ENCODE data around the gene C1QTNF8. TPM values are rescaled to one million over a fixed set of nuclear protein-coding genes. Genes with fewer than 3 reads are reported as not detected.

Gene C1QTNF8
- total and polyA plus RNA-seq, 2 of the 13 experiments (the other 11 are each of a cell fraction or from before 2014, with no cell fraction given), result 0.09 TPM; not detected in 1

- TF ChIP-seq NFRKB (IDR thresholded peaks at IDR 0.05) (no peak), NR2F1 (CRISPR knock-in tag; IDR thresholded peaks at IDR 0.05) (no peak), SMARCC2 (IDR thresholded peaks at IDR 0.05) (no peak), WIZ (CRISPR knock-in tag; IDR thresholded peaks at IDR 0.05) (no peak), UBTF (CRISPR knock-in tag; IDR thresholded peaks at IDR 0.05) (peak; percentile 3; the same call in 1 of the 2 replicates), AHDC1 (CRISPR knock-in tag; IDR thresholded peaks at IDR 0.05; ENCODE audit: borderline replicate concordance) (no peak), THRA (CRISPR knock-in tag; IDR thresholded peaks at IDR 0.05; ENCODE audit: borderline replicate concordance) (no peak; the same call in 1 of the 2 replicates), FOXO4 (CRISPR knock-in tag; conservative IDR thresholded peaks at IDR 0.05) (no peak), ZNF101 (CRISPR knock-in tag; IDR thresholded peaks at IDR 0.05; ENCODE audit: borderline replicate concordance, low read depth) (no peak), NPAS2 (CRISPR knock-in tag; IDR thresholded peaks at IDR 0.05; ENCODE audit: borderline replicate concordance) (no peak), XRCC5 (optimal IDR thresholded peaks at IDR 0.05; ENCODE audit: low read length) (peak; percentile 7), ZNF644 (CRISPR knock-in tag; IDR thresholded peaks at IDR 0.05; ENCODE audit: low read depth) (no peak), HHEX (CRISPR knock-in tag; IDR thresholded peaks at IDR 0.05) (no peak), POLR2AphosphoS2 (IDR thresholded peaks at IDR 0.05; ENCODE audit: low read depth, low read length) (no peak), KAT8 (CRISPR knock-in tag; IDR thresholded peaks at IDR 0.05) (0 out of 2 replicates have a peak, but pooled peaks have one; percentile 36), BRCA1 (CRISPR knock-in tag; IDR thresholded peaks at IDR 0.05) (no peak), POLR2G (IDR thresholded peaks at IDR 0.05; ENCODE audit: low read depth, low read length) (peak; percentile 54; the same call in 1 of the 2 replicates), KDM6A (CRISPR knock-in tag; IDR thresholded peaks at IDR 0.05; ENCODE audit: low read depth) (0 out of 2 replicates have a peak, but pooled peaks have one; percentile 32), FOXA3 (CRISPR knock-in tag; IDR thresholded peaks at IDR 0.05) (peak; percentile 38; the same call in 1 of the 2 replicates)
Observed at GRCh38 chr16:1090620-1091587, 5.1 kb downstream of the C1QTNF8 start (continued).
